ENCODE data around the gene KIF1A. TPM values are rescaled to one million over a fixed set of nuclear protein-coding genes. Genes with fewer than 3 reads are reported as not detected.

KIF1A gene
- total and polyA plus RNA-seq, 2 of the 13 experiments (the other 11 are each of a cell fraction or from before 2014, with no cell fraction given): 0.01 TPM; not detected in 1

GRCh38 chr2:240857039-240858008 is 37.3 kb upstream of the KIF1A start (continued):
- peak; percentile 81 to 99; a peak in 3 of 4 replicates for TF ChIP-seq ATF4 (CRISPR knock-in tag; IDR thresholded peaks at IDR 0.05)
- TF ChIP-seq GTF3A (CRISPR knock-in tag; conservative IDR thresholded peaks at IDR 0.05): no peak; the same call in 1 of the 2 replicates
- no peak for TF ChIP-seq SNAPC5 (CRISPR knock-in tag; IDR thresholded peaks at IDR 0.05; ENCODE audit: borderline replicate concordance)
- no peak for TF ChIP-seq GMEB2 (CRISPR knock-in tag; IDR thresholded peaks at IDR 0.05; ENCODE audit: low read depth)
- TF ChIP-seq REL (CRISPR knock-in tag; conservative IDR thresholded peaks at IDR 0.05): peak; percentile 67; the same call in 1 of the 2 replicates
- TF ChIP-seq ZNF580 (CRISPR knock-in tag; IDR thresholded peaks at IDR 0.05; ENCODE audit: borderline replicate concordance, low read depth): peak; percentile 99; the same call in 1 of the 2 replicates
- peak; percentile 55; the same call in 1 of the 2 replicates for TF ChIP-seq ZNF737 (CRISPR knock-in tag; IDR thresholded peaks at IDR 0.05; ENCODE audit: borderline replicate concordance)
- peak; percentile 98 for TF ChIP-seq YEATS4 (CRISPR knock-in tag; IDR thresholded peaks at IDR 0.05; ENCODE audit: borderline replicate concordance)
- TF ChIP-seq ZNF337 (CRISPR knock-in tag; IDR thresholded peaks at IDR 0.05; ENCODE audit: borderline replicate concordance, low read depth): peak; percentile 97; the same call in 1 of the 2 replicates
- TF ChIP-seq NFKB2 (CRISPR knock-in tag; IDR thresholded peaks at IDR 0.05; ENCODE audit: borderline replicate concordance): peak; percentile 99
- TF ChIP-seq BCL6 (CRISPR knock-in tag; IDR thresholded peaks at IDR 0.05): peak; percentile 87
- TF ChIP-seq POLR2G (IDR thresholded peaks at IDR 0.05; ENCODE audit: low read depth, low read length): peak; percentile 71
- TF ChIP-seq GMEB1 (CRISPR knock-in tag; IDR thresholded peaks at IDR 0.05; ENCODE audit: borderline replicate concordance): peak; percentile 74
- peak; percentile 92; the same call in 1 of the 2 replicates for TF ChIP-seq ARHGAP35 (CRISPR knock-in tag; IDR thresholded peaks at IDR 0.05; ENCODE audit: borderline replicate concordance)
- no peak for TF ChIP-seq GPBP1L1 (CRISPR knock-in tag; IDR thresholded peaks at IDR 0.05)
- TF ChIP-seq PHF20 (CRISPR knock-in tag; IDR thresholded peaks at IDR 0.05): peak; percentile 67; the same call in 1 of the 2 replicates
- TF ChIP-seq TAF1 (CRISPR knock-in tag; IDR thresholded peaks at IDR 0.05): peak; percentile 56; the same call in 1 of the 2 replicates
- peak; percentile 86 for TF ChIP-seq XRCC5 (optimal IDR thresholded peaks at IDR 0.05; ENCODE audit: low read length)
- peak; percentile 71 for TF ChIP-seq RAD51 (IDR thresholded peaks at IDR 0.05; ENCODE audit: borderline replicate concordance)
